Measurements from ENCODE around the gene MORN1. TPM values are rescaled to one million over a fixed set of nuclear protein-coding genes. Genes with fewer than 3 reads are reported as not detected.

Gene MORN1
- total and polyA plus RNA-seq, 2 experiments from 2014 or later, result 10.8 to 24.4 TPM

DNA sequence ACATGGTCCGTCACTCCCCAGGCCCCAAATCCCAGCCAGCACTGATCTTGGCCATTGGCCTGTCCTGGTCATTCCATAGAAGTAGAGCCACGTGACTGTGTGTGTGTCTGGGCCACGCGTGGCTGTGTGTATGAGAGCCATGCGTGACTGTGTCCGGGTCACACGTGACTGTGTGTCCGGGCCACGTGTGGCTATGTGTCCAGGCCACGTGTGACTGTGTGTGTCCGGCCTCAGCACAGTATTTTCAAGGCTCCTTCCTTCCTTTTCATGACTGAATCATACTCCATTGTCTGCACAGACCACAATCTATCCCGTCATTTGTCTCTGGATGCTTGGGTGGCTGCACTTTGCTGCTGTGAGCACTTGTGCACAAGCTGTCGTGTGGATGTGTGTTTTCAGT is 95.8 kb downstream of the MORN1 start:
- Histone ChIP-seq H3K9me3 (ENCODE audit: low read depth) (no peaks in the 10 kb centered on the region), H3K36me3 (no peaks in the 10 kb centered on the region), H3K4me1 (ENCODE audit: low read depth) (peaks cover 21% of the 10 kb centered on the region), H3K4me3 (no peak overlapping the region), H3K27me3 (no peaks in the 10 kb centered on the region), H3K27ac (no peak overlapping the region)
- DNase-seq (ENCODE audit: low read depth in 1 of 2, low spot score in 1 of 2), result no peak
- TF ChIP-seq, protein P1, sequence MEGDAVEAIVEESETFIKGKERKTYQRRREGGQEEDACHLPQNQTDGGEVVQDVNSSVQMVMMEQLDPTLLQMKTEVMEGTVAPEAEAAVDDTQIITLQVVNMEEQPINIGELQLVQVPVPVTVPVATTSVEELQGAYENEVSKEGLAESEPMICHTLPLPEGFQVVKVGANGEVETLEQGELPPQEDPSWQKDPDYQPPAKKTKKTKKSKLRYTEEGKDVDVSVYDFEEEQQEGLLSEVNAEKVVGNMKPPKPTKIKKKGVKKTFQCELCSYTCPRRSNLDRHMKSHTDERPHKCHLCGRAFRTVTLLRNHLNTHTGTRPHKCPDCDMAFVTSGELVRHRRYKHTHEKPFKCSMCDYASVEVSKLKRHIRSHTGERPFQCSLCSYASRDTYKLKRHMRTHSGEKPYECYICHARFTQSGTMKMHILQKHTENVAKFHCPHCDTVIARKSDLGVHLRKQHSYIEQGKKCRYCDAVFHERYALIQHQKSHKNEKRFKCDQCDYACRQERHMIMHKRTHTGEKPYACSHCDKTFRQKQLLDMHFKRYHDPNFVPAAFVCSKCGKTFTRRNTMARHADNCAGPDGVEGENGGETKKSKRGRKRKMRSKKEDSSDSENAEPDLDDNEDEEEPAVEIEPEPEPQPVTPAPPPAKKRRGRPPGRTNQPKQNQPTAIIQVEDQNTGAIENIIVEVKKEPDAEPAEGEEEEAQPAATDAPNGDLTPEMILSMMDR (IDR thresholded peaks at IDR 0.05; ENCODE audit: low read depth, low read length), result no peak

DNA sequence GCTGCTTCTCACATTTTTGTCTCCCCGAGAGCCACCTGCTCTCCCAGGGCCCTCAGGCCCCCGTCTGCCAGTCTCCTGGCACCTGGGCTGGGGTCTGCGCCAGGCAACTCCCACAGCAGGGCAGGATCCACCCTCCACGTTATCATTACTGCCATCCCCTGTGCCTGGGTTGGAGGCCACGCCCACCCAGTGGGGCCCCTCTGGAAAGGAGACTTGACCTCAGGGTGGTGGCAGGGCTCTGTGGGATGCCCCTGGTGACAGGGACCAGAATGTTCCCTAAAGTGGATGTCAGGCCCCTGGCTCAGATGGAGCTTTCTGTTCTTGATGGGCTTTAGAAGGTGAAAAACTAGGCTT is 96.7 kb downstream of the MORN1 start:
- no peak overlapping the region for H3K27ac ChIP-seq
- H3K9me3 ChIP-seq (ENCODE audit: low read depth), result no peaks in the 10 kb centered on the region
- no peaks in the 10 kb centered on the region for H3K27me3 ChIP-seq
- H3K4me3 ChIP-seq, result no peak overlapping the region
- H3K36me3 ChIP-seq, result no peaks in the 10 kb centered on the region
- TF ChIP-seq, protein P1 (IDR thresholded peaks at IDR 0.05; ENCODE audit: low read depth, low read length), result no peak
- DNase-seq (ENCODE audit: low read depth in 1 of 2, low spot score in 1 of 2), result no peak
- H3K4me1 ChIP-seq (ENCODE audit: low read depth), result peaks cover 14% of the 10 kb centered on the region

DNA sequence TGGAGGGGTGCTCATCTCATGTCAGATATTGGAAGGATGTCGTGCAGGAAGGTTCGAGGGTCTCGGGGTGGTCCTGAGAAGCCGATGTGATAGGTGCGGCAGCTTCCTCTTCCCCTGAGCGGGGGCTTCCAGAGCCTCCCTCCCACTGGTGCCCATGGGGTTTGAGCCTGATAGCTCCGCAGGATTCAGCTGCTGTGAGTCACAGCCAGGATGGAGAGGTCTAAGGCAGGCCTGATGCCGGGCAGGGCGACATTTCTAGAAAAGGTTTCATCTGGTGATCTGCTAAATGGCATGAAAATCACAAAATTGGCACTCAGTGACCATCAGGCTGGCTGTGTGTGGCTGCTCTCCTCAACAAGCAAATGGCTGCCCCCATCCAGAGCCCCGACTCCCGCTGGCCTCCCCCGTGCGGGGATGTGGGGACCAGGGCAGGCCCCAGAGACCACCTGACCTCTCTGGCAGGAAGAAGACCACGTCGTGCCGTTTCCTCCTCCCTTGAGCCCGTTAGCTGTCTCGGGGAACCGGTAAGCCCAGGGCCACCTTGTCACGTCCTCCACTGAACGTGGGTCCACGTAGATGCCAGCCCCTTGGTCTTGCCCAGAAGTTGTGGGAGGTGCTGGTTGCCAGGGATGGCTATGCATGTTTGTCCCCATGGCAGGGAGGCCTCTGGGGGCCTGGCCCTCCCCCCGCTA is 97.2 kb downstream of the MORN1 start:
- H3K36me3 ChIP-seq, result no peaks in the 10 kb centered on the region
- TF ChIP-seq, protein P1 (IDR thresholded peaks at IDR 0.05; ENCODE audit: low read depth, low read length), result no peak
- no peak overlapping the region for H3K4me3 ChIP-seq
- H3K27me3 ChIP-seq, result no peaks in the 10 kb centered on the region
- peak in 1 of 2 donors; percentile 37 for DNase-seq (ENCODE audit: low read depth in 1 of 2, low spot score in 1 of 2)
- H3K4me1 ChIP-seq (ENCODE audit: low read depth), result peaks cover 14% of the 10 kb centered on the region
- no peaks in the 10 kb centered on the region for H3K9me3 ChIP-seq (ENCODE audit: low read depth)
- no peak overlapping the region for H3K27ac ChIP-seq

DNA sequence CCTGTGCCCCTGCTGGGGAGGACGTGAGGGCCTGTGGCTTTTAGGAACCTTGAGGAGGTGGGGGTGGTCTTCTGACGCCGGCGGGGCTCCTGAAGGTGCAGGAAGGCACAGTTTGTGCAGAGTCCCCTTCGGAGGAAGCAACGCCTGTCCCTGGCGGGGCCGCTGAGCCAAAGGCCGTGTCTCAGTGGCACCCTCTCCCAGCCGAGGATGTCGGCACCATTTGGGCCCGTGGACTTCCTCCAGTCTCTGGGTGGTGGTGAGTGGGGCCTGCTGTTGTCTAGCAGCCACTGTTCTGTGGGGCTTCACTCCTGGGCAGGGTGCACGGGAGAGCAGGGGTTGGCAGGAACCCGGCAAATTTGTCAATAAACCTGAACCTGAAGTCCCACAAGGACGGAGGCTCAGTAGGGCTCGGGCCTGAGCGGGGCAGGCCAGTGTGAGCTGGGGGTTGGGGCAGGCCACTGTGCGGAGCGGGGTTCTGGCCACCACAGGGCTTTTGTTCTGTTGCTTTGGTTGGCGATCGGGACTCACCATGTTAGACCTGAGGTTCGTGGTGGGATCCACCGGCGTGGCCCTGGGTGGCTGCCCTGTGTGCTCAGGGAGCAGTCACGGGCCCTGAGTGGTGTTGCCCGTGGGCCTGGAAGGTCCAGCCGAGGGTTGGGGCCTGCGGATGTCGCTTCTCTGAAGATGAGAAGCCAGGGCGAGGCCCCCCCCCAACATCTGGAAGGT is 98.5 kb downstream of the MORN1 start:
- no peak overlapping the region for H3K4me3 ChIP-seq
- peaks cover 22% of the 10 kb centered on the region for H3K4me1 ChIP-seq (ENCODE audit: low read depth)
- TF ChIP-seq, protein P1 (IDR thresholded peaks at IDR 0.05; ENCODE audit: low read depth, low read length), result no peak
- DNase-seq (ENCODE audit: low read depth in 1 of 2, low spot score in 1 of 2), result no peak
- H3K9me3 ChIP-seq (ENCODE audit: low read depth), result no peaks in the 10 kb centered on the region
- no peak overlapping the region for H3K27ac ChIP-seq
- H3K36me3 ChIP-seq, result no peaks in the 10 kb centered on the region
- H3K27me3 ChIP-seq, result no peaks in the 10 kb centered on the region

DNA sequence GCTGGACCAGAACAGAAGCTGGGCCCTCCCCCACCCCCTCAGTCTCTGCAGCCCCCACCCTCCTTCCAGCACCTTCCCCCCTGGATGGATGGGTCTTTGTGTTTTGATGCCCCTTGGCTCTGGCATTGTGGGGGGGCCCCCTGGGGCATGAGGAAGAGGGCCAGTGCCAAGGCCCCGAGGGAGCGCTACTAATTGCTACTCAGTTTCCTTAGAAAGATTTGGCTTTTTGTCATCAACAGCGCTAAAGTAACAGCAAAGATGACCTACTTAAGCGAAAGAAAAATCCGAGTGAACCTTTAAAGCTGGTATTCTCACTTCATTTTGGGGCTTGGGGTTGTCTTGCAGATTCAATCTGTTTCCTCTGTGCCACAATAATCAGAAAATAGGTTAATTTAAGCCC is 99.8 kb downstream of the MORN1 start:
- DNase-seq (ENCODE audit: low read depth in 1 of 2, low spot score in 1 of 2), result no peak
- TF ChIP-seq, protein P1 (IDR thresholded peaks at IDR 0.05; ENCODE audit: low read depth, low read length), result no peak
- H3K27ac ChIP-seq, result no peak overlapping the region
- H3K27me3 ChIP-seq, result no peaks in the 10 kb centered on the region
- no peaks in the 10 kb centered on the region for H3K36me3 ChIP-seq
- H3K4me1 ChIP-seq (ENCODE audit: low read depth), result peaks cover 22% of the 10 kb centered on the region
- no peak overlapping the region for H3K4me3 ChIP-seq
- H3K9me3 ChIP-seq (ENCODE audit: low read depth), result no peaks in the 10 kb centered on the region

All from cardiac muscle cell (in vitro differentiated cells and primary cell).